Measurements from ENCODE around the gene SLC16A7. TPM values are rescaled to one million over a fixed set of nuclear protein-coding genes. Genes with fewer than 3 reads are reported as not detected.

The SLC16A7 gene
- total and polyA plus RNA-seq, 2 of the 8 experiments (the other 6 are each of a cell fraction or from before 2014, with no cell fraction given), result 0.74 to 4.3 TPM

DNA sequence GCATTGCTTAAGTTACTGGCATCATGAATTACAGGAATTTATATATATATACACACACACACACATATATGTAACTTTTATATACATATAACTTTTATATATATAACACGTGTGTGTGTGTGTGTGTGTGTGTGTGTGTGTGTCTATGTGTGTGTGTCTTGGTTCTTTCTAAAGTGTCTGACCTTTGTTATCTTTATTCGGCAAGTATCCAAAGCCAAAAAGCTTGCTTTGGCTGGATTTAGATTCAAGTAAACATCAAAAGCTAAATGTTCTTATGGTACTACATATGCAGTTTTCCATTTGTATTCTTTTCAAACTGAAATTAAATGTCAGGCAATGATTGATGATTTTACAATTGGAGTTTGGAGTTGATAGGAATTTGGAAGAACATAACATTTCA, 69.9 kb downstream of the SLC16A7 start (continued):
- TF ChIP-seq, protein P1, sequence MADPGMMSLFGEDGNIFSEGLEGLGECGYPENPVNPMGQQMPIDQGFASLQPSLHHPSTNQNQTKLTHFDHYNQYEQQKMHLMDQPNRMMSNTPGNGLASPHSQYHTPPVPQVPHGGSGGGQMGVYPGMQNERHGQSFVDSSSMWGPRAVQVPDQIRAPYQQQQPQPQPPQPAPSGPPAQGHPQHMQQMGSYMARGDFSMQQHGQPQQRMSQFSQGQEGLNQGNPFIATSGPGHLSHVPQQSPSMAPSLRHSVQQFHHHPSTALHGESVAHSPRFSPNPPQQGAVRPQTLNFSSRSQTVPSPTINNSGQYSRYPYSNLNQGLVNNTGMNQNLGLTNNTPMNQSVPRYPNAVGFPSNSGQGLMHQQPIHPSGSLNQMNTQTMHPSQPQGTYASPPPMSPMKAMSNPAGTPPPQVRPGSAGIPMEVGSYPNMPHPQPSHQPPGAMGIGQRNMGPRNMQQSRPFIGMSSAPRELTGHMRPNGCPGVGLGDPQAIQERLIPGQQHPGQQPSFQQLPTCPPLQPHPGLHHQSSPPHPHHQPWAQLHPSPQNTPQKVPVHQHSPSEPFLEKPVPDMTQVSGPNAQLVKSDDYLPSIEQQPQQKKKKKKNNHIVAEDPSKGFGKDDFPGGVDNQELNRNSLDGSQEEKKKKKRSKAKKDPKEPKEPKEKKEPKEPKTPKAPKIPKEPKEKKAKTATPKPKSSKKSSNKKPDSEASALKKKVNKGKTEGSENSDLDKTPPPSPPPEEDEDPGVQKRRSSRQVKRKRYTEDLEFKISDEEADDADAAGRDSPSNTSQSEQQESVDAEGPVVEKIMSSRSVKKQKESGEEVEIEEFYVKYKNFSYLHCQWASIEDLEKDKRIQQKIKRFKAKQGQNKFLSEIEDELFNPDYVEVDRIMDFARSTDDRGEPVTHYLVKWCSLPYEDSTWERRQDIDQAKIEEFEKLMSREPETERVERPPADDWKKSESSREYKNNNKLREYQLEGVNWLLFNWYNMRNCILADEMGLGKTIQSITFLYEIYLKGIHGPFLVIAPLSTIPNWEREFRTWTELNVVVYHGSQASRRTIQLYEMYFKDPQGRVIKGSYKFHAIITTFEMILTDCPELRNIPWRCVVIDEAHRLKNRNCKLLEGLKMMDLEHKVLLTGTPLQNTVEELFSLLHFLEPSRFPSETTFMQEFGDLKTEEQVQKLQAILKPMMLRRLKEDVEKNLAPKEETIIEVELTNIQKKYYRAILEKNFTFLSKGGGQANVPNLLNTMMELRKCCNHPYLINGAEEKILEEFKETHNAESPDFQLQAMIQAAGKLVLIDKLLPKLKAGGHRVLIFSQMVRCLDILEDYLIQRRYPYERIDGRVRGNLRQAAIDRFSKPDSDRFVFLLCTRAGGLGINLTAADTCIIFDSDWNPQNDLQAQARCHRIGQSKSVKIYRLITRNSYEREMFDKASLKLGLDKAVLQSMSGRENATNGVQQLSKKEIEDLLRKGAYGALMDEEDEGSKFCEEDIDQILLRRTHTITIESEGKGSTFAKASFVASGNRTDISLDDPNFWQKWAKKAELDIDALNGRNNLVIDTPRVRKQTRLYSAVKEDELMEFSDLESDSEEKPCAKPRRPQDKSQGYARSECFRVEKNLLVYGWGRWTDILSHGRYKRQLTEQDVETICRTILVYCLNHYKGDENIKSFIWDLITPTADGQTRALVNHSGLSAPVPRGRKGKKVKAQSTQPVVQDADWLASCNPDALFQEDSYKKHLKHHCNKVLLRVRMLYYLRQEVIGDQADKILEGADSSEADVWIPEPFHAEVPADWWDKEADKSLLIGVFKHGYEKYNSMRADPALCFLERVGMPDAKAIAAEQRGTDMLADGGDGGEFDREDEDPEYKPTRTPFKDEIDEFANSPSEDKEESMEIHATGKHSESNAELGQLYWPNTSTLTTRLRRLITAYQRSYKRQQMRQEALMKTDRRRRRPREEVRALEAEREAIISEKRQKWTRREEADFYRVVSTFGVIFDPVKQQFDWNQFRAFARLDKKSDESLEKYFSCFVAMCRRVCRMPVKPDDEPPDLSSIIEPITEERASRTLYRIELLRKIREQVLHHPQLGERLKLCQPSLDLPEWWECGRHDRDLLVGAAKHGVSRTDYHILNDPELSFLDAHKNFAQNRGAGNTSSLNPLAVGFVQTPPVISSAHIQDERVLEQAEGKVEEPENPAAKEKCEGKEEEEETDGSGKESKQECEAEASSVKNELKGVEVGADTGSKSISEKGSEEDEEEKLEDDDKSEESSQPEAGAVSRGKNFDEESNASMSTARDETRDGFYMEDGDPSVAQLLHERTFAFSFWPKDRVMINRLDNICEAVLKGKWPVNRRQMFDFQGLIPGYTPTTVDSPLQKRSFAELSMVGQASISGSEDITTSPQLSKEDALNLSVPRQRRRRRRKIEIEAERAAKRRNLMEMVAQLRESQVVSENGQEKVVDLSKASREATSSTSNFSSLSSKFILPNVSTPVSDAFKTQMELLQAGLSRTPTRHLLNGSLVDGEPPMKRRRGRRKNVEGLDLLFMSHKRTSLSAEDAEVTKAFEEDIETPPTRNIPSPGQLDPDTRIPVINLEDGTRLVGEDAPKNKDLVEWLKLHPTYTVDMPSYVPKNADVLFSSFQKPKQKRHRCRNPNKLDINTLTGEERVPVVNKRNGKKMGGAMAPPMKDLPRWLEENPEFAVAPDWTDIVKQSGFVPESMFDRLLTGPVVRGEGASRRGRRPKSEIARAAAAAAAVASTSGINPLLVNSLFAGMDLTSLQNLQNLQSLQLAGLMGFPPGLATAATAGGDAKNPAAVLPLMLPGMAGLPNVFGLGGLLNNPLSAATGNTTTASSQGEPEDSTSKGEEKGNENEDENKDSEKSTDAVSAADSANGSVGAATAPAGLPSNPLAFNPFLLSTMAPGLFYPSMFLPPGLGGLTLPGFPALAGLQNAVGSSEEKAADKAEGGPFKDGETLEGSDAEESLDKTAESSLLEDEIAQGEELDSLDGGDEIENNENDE (IDR thresholded peaks at IDR 0.05; ENCODE audit: insufficient replicate concordance, low read length), result no peak
- no peak for TF ChIP-seq KDM4A (IDR thresholded peaks at IDR 0.05; ENCODE audit: low read depth, low read length, severe bottlenecking)
- TF ChIP-seq HDAC6 (IDR thresholded peaks at IDR 0.05; ENCODE audit: low read depth, low read length), result no peak

All from H1 (cell line).